ENCODE results near the gene DNAAF5.

The DNAAF5 gene

GRCh38 chr7:834277-834676 is 107.8 kb downstream of the DNAAF5 start:
- no peak for DNase-seq (ENCODE audit: low read depth)

- DNase-seq (ENCODE audit: low read depth), result no peak
Measured at GRCh38 chr7:835021-835420, 108.5 kb downstream of the DNAAF5 start.

GRCh38 chr7:835485-836401 is 109.2 kb downstream of the DNAAF5 start:
- DNase-seq (ENCODE audit: low read depth), result no peak

Measured in stimulated activated CD8-positive, alpha-beta memory T cell treated with anti-CD3 and anti-CD28 coated beads, Interleukin-7, amount 100 ng/mL, for 24 hours (primary cell).